Glomerular visceral epithelial cell (primary cell): ENCODE results near the gene COL2A1.

Experiments
- DNase-seq: peaks from one replicate; pipeline ENCODE4 v3.0.0-alpha.2; 2016; ENCODE audit errors: extremely low spot score

Gene COL2A1

GRCh38 chr12:47989666-47990065 is 14.6 kb downstream of the COL2A1 start:
- no peak for DNase-seq

GRCh38 chr12:47989023-47989417 is 15.3 kb downstream of the COL2A1 start:
- no peak for DNase-seq

GRCh38 chr12:47988073-47989022 is 15.9 kb downstream of the COL2A1 start:
- DNase-seq = peak; percentile 19

- DNase-seq = no peak
Observed at GRCh38 chr12:47987411-47988072, 16.7 kb downstream of the COL2A1 start.

GRCh38 chr12:47986832-47987231 is 17.4 kb downstream of the COL2A1 start:
- no peak for DNase-seq

- no peak for DNase-seq
Observed at GRCh38 chr12:47986291-47986660, 18.0 kb downstream of the COL2A1 start.

- no peak for DNase-seq
Observed at GRCh38 chr12:47985596-47986290, 18.5 kb downstream of the COL2A1 start.

GRCh38 chr12:47984331-47984801 is 19.9 kb downstream of the COL2A1 start:
- DNase-seq = no peak

GRCh38 chr12:47983541-47984115 is 20.6 kb downstream of the COL2A1 start:
- DNase-seq = no peak

GRCh38 chr12:47982770-47983169 is 21.5 kb downstream of the COL2A1 start:
- DNase-seq = no peak

- DNase-seq = no peak
Observed at GRCh38 chr12:47982311-47982710, 22.0 kb downstream of the COL2A1 start.

GRCh38 chr12:47981496-47982260 is 22.6 kb downstream of the COL2A1 start:
- no peak for DNase-seq

- no peak for DNase-seq
Observed at GRCh38 chr12:47980779-47981495, 23.3 kb downstream of the COL2A1 start.

GRCh38 chr12:47980197-47980596 is 24.1 kb downstream of the COL2A1 start:
- no peak for DNase-seq

GRCh38 chr12:47979686-47980085 is 24.6 kb downstream of the COL2A1 start:
- no peak for DNase-seq

GRCh38 chr12:47979166-47979565 is 25.1 kb downstream of the COL2A1 start:
- no peak for DNase-seq

- no peak for DNase-seq
Observed at GRCh38 chr12:47978598-47978873, 25.7 kb downstream of the COL2A1 start.

- DNase-seq = no peak
Observed at GRCh38 chr12:47977772-47978597, 26.3 kb downstream of the COL2A1 start.

- DNase-seq = no peak
Observed at GRCh38 chr12:47977046-47977771, 27.1 kb downstream of the COL2A1 start.
